ENCODE measurements around the gene CYP51A1.
"Not testable (repeated sequence)": the region's sequence is repeated elsewhere in the genome, so short reads cannot be mapped to it uniquely, and the experiment has no call there.

CYP51A1 gene

DNA sequence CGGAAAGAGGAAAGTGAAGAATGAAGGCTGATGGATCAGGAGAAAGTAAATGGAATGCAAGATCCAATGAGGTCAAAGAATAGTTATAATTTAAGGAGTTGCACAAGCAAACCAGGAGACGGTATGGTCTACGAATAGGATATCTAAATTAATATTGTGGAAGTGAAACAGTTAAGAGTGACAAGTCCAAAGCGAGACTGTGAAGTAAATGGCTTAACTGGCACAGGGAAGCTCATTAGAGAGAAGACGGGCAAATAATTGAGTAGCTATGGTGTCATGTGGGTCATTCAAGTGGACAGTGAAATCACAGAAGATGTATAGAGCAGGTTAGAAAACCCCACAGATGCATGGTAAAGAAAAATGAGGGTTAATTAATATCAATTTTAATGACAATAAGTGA, 3.2 kb downstream of the CYP51A1 start:
- no peak for DNase-seq (ENCODE audit: low read depth in 2 of 2)

DNA sequence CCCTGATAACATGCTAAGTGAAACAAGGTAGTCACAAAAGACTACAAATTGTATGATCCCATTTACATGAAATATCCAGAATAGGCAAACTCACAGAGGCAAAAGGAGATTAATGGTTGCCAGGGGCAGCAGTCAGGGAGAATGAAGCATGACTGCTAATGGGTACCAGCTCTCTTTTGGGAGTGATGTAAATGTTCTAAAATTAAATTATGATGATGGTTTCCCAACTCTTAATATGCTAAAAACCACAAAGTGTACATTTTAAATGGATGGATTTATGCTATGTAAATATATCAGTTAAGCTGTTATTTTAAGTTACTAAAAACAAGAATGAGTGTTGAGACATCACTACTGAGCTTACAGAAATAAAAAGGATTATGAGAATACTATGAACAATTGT, 12.6 kb downstream of the CYP51A1 start:
- DNase-seq (ENCODE audit: low read depth in 2 of 2), result no peak

DNA sequence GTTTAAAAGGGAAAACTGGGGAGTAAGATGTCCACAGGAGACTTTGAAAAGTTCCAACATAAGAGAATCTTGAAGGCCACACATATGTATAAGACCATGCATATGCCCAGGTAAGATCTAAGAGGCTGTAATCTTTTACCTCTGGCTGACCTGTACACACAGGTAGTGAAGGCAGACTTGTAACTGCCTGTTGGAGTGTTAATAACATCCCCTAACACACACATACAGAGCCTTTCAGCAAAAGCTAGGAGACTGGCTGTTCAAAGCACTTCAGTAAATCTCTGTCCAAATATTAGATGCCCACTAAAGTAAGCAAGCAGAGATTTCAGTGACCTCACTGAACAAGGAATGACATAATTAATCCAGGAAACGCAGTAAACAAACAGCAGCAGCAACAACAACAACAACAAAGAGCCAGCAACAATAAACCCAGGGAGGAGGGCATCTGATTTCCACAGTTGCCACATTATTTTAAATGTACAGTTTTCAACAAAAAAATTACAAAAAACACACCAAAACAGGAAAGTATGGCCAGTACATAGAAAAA, 15.0 kb downstream of the CYP51A1 start:
- DNase-seq (ENCODE audit: low read depth in 2 of 2), result no peak

DNA sequence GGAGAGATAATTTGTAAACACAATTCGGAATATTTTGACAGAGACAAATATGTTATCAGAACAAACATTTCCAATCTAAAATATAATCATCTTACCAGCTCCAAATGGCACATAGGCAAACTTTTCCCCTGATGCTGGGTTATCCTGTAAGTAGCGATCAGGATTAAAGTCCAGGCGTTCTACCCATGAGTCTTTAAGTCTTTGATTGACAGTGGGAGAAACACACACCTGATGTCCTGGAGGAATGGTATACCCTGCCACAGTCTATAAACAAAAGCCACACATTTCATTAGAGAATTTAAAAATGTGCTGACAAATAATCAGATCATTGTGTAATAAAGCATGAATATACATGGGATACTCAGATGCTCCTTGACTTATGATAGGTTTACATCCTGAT, 17.3 kb downstream of the CYP51A1 start:
- no peak for DNase-seq (ENCODE audit: low read depth in 2 of 2)

DNA sequence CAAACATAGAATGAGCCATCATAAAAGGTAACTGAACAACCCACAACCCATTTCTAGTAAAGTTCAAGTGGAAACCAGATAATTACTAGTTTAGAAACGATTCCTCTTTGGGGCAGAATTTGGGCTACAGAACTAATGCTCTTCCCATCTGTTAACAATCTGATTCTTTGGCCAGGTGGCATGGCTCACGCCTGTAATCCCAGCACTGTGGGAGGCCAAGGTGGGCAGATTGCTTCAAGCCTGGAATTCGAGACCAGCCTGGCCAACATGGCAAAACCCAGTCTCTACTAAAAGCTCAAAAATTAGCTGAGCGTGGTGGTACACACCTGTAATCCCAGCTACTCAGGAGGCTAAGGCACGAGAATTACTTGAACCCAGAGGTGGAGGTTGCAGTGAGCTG, 18.5 kb downstream of the CYP51A1 start:
- no peak for DNase-seq (ENCODE audit: low read depth in 2 of 2)

DNA sequence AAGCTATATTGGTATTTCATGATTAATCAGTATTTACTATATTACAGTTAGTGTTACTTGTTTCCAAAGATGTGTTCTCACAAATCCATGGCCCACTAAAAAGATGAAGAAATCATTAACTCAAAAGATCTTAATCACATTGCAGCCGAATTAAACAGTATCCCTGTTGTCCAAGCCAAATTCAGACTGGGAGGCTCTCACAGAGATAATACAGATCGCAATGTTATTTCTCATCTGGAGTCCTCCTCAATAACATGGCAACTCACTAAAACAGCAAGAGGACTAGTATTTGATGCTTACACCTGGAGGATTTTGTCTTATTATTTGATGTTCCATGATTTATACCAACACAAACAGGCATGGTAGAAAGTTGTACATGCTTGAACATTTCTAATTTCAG, 23.4 kb downstream of the CYP51A1 start:
- no peak for DNase-seq (ENCODE audit: low read depth in 2 of 2)

DNA sequence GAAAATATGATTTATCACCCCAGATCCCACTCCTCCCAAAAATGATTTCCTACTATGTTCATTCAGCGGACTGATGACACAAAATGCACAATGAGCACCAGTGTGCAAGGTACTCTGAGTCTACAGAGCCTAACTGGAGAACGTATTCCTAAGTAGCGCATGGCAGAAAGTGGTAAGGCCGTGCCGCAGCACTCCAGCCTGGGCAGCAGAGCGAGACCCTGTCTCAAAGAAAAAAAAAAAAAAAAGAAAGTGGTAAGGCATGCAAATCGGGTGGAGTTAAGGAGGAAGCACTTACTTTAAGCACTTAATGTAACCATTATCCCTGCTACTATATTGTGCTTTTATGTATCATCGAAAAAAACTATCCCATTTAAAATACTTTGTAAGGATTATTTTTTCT, 25.5 kb downstream of the CYP51A1 start:
- no peak for DNase-seq (ENCODE audit: low read depth in 2 of 2)

DNA sequence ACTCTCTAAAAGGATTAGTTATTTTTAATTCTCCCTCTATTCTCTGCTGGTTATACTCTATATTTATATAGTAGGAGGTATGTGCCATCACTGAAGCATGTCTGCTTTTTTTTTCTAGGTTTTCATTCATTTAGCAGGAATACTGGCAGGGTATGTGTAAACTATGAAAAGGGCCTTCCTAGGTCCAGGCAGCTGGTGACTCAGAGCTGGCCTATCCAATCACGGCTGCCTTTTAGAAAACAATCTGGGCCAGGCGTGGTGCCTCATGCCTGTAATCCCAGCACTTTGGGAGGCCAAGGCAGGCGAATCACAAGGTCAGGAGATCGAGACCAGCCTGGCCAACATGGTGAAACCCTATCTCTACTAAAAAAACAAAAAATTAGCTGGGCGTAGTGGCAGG, 31.4 kb downstream of the CYP51A1 start:
- not testable (repeated sequence) for DNase-seq (ENCODE audit: low read depth in 2 of 2)

DNA sequence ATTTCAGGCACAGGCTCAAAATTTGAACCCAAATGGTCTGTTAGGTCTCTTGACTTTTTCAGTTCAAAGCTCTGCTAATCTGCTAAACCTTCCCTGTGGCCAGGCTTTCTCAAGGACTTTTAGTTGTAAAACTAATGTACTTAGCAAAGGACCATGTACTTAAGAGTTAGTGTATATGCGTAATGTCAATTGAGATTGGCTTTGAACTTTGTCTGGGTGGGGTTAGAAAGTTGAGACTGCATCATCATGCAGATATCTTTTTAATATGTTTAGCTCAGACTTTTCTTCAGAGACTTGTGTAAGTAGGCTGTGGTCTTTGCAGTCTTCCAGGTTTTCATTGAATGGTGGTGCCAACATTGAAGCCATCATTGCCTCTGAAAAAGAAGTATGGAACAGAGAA, 33.7 kb downstream of the CYP51A1 start:
- no peak for DNase-seq (ENCODE audit: low read depth in 2 of 2)

DNA sequence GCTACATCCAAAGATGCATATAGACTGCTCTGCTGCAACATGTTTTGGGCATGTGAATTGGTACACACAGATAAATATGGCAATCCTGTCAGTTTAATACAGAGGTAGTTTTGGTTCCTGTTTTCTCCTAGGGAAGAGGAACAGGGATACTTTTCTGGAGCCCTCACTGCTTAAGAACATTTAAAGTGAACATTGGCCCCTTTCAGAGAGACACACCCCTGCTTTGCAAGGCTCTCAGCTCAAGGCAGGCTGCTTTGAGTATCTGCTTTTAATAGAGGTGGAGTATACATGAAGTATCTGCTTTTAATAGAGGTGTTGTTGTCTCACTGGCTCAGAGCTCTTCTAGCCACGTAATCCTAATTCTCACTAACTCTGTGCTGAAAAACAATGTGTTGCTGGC, 38.9 kb downstream of the CYP51A1 start:
- no peak for DNase-seq (ENCODE audit: low read depth in 2 of 2)

DNA sequence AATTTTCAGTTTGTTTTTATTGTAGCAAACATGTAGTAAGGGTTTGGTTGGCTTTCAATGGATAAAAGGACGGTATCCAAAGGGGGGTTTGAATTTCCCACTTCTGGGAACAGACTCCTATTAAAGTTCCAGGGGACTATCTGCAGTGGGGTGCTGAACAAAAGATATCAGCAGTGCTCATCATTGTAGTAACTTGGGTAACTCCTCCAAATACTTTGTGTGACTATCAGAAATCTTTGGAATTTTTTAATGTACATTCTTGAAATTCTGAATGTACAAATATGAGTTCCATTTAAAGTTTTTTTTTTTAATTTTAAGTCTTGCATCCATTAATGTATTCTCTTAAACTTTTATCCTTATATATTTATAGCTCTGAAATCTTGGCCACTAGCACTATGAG, 42.1 kb downstream of the CYP51A1 start:
- no peak for DNase-seq (ENCODE audit: low read depth in 2 of 2)

DNA sequence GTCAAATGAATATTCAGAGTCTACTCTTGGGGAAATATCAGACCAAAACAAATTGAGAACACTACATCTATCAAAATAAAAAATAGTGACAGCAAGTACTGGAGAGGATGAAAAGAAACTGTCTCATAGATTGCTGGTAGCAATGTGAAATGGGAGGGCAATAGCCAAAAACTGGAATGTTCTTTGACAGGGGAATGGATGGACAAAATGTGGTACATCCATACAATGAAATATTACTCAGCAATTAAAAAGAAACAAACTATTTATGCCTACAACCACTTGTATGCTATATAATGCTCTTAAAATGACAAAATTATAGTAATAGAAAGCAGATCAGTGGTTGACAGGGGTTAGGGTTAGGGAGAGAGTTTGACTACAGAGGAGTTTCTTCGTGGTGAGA, 46.0 kb downstream of the CYP51A1 start:
- DNase-seq (ENCODE audit: low read depth in 2 of 2), result no peak

DNA sequence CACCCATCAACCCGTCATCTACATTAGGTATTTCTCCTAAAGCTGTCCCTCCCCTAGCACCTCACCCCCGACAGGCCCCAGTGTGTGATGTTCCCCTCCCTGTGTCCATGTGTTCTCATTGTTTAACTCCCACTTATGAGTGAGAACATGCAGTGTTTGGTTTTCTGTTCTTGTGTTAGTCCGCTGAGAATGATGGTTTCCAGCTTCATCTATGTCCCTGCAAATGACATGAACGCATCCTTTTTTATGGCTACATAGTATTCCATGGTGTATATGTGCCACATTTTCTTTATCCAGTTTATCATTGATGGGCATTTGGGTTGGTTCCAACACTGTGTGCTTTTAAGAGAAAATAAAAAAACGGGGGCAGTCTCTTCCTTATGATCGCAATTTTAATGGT, 50.4 kb downstream of the CYP51A1 start:
- not testable (repeated sequence) for DNase-seq (ENCODE audit: low read depth in 2 of 2)

DNA sequence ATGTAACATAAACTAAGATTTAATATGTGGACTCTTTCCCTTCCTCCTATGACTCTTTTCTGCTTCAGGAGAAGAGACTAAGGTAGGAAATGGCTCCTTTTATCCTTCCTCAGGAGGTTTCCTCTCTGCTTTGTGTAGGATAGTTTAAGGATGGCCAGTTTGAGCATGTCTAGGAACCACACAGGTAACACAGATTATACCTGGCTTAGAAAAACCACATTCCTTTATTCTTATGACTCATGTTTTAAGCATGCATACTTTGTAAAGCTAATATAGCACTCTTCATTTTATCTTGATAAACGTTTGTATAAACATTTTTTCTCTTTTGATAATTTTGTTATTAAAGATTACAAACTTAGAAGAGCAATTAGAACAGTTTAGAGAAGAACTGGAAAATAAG, 57.8 kb downstream of the CYP51A1 start:
- no peak for DNase-seq (ENCODE audit: low read depth in 2 of 2)

DNA sequence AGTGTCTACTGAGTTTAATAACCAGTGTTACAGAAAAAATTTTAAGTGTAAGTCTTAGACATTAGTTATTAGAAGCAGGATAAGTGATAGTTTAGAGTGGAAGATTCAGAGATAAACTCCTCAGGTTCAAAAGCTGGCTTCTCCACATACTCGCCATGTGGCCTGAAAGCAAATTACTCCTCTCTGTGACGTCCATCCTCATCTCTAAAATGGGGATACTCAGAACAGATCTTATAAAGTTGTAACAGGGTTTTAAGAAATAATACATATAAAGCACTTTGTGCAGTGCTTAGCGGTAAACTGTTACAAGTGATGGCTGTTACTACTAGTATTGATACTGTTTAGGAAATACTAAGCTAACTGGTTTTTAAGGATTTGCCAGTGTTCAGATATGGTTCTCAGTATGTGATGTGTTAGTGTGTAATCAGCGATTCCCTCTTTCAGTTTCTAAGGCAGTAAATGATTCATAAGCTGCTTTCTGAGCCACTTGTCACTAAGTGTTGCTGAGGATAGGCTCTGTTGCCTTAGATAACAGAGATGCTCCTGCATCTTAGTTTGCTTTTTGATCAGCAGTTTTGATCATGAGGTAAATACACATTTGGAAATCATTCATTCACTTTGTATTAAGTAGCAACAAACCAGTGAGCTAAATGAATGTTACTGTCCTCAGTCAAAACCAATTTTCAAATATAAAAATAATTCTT, 58.7 kb downstream of the CYP51A1 start:
- no peak for DNase-seq (ENCODE audit: low read depth in 2 of 2)

GRCh38 chr7:92072708-92073107, 61.6 kb downstream of the CYP51A1 start:
- DNase-seq (ENCODE audit: low read depth in 2 of 2), result no peak

GRCh38 chr7:92072121-92072520, 62.2 kb downstream of the CYP51A1 start:
- no peak for DNase-seq (ENCODE audit: low read depth in 2 of 2)

DNA sequence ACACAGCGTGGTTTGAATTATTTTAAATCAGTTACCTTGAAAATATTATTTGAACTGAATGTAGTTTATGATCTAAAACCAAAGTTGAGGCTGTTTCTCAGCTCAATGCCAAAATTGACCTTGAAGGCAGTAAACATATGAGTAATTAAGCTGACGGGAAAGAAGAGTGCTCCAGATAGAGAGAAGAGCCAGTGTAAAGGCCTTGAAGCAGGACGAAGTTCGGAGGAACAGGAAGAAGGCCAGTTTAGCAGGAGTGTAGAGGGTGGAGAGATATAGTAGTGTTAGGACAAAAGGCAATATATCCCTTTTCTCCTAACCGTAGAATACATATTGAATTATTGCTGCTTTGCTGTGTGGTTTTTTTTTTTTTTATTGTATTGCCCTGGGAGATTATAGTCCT, 63.2 kb downstream of the CYP51A1 start:
- no peak for DNase-seq (ENCODE audit: low read depth in 2 of 2)

- DNase-seq (ENCODE audit: low read depth in 2 of 2), result no peak
Observed at GRCh38 chr7:92064438-92065029, 69.7 kb downstream of the CYP51A1 start.

Measured in stimulated activated CD8-positive, alpha-beta memory T cell treated with anti-CD3 and anti-CD28 coated beads, Interleukin-15, amount 100 ng/mL, for 48 hours (primary cell).